ENCODE data around the gene OR2V1.
"Not testable (repeated sequence)": the region's sequence is repeated elsewhere in the genome, so short reads cannot be mapped to it uniquely, and the experiment has no call there.

OR2V1 gene

DNA sequence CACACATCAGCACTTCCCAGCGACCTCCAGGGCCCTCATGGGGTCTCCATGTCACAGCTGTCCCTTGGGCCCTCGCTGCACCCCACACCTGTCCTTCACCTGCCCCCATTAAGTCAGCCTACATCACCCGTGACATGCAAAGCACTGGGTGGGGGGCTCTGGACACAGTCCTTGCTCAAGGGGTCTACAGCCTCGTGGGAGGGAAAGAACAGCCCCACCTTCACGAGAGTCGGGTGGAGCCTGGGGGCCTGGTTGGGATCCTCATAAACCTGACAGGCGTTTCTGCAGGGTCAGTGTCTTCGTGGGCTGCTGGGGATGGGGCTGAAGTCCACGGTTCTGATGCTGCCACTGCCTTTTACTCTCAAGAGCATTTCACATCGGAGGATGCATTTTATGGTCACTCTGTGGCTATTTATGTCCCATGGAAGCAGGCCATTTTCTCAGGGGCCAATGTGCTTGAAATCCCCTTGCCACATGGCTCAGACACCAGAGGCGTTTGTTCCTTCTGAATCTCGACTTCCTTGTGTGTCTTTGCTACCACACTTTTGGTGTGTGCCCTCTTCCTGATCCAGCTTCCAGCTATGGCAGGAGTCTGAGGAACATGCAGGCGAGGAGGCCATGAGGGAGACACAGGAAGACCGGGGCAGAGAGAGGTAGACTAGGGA is at the start of gene OR2V1:
Gene OR2V1 (minus strand): TSS at position 338 of the 665 bp plus-strand sequence. CDS start 5,865 bp downstream, outside the sequence.
- DNase-seq (ENCODE audit: low read depth), result no peak

DNA sequence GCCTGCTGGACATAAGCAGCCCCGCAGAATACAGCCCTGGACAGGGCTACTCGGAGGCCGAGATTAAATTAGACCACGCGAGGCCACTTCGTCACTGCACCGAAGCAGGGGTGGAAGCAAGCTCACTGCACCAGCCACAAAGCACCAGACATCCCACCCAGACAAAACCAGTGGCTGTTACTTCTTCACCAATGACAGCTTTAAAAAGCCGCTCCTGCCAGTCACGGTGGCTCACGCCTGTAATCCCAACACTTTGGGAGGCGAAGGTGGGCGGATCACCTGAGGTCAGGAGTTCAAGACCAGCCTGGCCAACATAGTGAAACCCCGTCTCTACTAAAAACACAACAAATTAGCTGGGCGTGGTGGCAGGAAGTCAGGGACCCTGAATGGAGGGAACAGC is 46.6 kb upstream of the OR2V1 start:
- not testable (repeated sequence) for DNase-seq (ENCODE audit: low read depth)

- no peak for DNase-seq (ENCODE audit: low read depth)
Observed at GRCh38 chr5:181176254-181176952, 45.4 kb upstream of the OR2V1 start.

DNA sequence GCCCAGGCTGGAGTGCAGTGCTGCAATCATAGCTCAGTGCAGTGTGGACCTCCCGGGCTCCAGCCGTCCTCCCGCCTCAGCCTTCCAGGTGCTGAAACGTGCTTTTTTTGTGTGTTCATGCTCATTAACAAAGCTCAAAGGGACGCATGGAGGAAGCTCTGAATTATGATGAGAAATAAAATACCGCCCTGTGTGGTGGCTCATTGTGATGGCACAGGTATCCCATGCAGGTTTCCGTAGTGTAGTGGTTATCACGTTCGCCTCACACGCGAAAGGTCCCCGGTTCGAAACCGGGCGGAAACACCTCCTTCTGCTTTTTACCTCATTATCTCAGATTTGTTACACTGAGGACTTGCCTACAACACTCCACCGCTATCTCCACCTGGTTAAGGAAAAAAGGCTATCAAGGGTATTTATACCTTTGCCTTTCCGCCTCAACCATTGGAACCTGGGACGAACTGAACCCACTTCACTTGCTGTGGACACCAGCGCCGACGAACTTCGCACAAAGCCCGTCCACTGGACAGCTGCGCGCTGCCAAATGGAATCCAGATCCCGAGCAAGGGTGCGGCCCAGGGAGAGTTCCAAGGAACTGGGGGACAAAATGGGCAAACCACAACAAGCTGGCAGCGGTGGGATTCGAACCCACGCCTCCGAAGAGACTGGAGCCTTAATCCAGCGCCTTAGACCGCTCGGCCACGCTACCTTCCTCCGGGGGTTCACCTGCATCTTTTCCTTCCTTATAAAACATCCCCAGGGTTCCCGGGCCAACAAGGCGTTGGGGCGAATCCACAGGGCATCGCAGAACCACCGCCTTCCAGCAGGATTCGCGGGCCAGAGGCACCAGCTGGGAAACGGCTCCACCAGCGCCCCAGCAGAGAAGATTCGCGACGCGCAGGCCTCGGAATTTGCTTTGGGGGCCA is 42.7 kb upstream of the OR2V1 start:
- DNase-seq (ENCODE audit: low read depth), result no peak

- peak; percentile 51 for DNase-seq (ENCODE audit: low read depth)
Observed at GRCh38 chr5:181173027-181173419, 42.1 kb upstream of the OR2V1 start.

DNA sequence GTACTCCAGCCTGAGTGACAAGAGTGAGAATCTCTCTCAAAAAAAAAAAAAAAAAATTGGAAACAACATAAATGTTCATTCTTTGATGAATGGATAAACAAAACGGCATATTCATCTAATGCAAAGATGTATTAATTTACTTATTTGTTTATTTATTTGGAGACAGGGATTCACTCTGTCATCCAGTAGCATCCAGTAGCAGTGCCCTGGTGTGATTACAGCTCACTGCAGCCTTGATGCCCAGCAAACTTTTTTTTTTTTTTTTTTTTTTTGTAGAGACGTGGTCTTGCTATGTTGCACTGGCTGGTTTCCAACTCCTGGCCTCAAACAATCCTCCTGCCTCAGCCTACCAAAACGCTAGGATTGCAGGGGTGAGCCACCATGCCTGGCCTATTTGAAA is 40.8 kb upstream of the OR2V1 start:
- DNase-seq (ENCODE audit: low read depth), result no peak

- no peak for DNase-seq (ENCODE audit: low read depth)
Observed at GRCh38 chr5:181170996-181171395, 40.0 kb upstream of the OR2V1 start.

- DNase-seq (ENCODE audit: low read depth), result no peak
Observed at GRCh38 chr5:181170237-181170825, 39.4 kb upstream of the OR2V1 start.

DNA sequence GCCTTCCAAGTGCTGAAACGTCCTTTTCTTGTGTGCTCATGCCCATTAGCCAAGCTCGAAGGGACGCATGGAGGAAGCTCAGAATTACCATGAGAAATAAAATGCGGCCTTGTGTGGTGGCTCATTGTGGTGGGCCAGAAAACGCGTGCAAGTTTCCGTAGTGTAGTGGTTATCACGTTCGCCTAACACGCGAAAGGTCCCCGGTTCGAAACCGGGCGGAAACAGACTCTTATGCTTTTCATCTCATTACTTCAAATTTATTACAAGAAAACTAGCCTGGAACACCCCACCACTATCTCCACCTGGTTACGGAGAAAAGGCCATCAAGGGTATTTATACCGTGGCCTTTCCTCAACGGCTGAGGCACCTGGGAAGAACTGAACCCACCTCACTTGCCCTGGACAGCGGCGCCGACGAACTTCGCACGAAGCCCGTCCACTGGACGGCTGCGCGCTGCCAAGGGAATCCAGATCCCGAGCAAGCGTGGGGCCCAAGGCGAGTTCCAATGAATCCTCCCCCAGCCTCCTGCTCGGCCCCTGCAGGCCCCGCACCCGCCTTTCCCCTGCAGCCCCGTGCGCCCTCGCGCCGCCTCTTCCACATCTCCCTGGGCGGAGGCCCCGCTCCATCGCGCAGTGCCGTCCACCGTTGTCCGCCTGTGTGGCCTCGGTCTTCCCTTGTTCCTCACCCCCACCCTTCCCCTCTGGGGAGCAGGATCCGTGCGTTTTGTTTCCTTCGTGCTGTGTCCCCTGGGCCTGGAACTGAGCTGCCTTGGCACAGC is 38.7 kb upstream of the OR2V1 start:
- not testable (repeated sequence) for DNase-seq (ENCODE audit: low read depth)

DNA sequence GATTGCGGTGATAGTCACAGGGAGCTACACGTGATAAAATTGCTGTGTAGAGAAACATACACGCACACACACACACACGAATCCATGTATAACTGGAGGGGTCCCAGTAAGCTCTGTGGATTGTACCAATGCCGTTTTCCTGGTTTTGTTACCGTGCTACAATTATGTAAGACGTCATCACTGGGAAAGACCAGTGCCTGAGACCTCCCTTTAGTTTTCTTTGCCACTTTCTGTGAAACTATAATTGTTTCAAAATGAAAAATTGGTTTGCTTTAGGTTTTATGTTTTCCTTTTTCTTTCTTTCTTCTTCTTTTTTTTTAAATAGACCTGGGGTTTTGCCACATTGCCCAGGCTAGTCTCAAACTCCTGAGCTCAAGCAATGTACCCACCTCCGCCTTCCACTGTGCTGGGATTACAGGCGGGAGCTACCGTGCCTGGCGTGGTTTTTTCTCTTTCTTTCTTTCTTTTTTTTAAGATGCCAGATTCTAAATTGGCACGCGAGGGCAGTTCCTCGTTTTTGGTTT is 37.7 kb upstream of the OR2V1 start:
- DNase-seq (ENCODE audit: low read depth), result no peak

GRCh38 chr5:181167814-181168488 is 37.0 kb upstream of the OR2V1 start:
- no peak for DNase-seq (ENCODE audit: low read depth)

DNA sequence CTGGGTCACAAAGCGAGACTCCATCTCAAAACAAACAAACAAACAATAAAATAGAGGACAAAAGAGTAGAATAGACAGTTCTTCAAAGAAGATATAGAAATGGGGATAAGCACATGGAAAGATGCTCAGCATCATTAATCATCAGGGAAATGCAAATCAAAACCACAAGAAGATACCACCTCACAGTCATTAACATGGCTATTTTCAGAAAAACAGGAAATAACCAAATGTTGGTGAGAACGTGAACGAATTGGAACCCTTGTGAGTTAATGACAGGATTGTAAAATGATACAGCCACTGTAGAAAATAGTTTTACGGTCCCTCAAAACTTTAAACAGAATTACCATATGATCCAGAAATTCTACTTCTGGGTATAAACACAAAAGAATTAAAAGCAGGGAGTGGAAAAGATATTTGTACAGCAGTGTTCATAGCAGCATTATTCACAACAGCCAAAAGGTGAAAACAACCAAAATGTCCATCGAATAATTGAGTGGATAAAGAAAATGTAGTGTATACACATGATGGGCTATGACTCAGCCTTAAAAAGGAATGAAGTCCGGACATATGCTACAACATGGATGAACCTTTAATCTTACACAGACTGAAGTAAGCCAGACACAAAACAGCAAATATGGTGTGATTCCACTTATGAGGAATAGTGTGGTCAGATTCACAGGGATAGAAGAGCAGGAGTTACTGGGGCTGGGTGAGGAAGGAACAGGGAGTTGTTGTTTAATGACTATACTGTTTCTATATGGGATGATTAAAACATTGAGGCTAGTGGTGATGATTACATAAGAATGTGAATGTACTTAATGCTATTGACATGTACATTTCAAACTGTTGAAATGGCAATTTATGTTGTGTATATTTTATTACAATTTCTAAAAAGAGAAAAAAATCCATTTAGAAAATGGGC is 36.1 kb upstream of the OR2V1 start:
- no peak for DNase-seq (ENCODE audit: low read depth)

- no peak for DNase-seq (ENCODE audit: low read depth)
Observed at GRCh38 chr5:181164076-181164952, 33.3 kb upstream of the OR2V1 start.

DNA sequence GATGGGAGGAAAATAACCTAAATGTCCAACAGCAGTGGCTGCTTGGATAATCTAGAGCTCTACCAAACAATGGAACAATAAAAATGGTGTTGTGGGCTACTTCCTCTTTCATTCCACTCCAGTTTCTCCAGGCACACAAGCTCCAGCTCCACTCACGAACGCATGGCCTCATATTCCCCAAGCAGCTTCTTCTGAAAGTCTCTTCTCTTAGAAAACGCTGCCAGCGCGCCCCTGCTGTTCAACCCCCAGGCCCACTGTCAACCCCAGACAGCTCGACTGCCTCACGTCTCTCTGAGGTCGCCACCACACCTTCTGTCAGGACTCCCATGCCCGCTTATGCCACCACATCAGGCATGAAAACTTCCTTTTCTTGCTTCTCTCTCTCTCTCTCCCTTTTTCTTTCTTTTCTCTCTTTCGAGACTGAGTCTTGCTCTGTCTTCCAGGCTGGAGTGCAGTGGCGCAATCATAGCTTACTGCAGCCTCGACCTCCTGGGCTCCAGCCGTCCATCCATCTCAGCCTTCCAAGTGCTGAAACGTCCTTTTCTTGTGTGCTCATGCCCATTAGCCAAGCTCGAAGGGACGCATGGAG is 32.6 kb upstream of the OR2V1 start:
- DNase-seq (ENCODE audit: low read depth), result no peak

DNA sequence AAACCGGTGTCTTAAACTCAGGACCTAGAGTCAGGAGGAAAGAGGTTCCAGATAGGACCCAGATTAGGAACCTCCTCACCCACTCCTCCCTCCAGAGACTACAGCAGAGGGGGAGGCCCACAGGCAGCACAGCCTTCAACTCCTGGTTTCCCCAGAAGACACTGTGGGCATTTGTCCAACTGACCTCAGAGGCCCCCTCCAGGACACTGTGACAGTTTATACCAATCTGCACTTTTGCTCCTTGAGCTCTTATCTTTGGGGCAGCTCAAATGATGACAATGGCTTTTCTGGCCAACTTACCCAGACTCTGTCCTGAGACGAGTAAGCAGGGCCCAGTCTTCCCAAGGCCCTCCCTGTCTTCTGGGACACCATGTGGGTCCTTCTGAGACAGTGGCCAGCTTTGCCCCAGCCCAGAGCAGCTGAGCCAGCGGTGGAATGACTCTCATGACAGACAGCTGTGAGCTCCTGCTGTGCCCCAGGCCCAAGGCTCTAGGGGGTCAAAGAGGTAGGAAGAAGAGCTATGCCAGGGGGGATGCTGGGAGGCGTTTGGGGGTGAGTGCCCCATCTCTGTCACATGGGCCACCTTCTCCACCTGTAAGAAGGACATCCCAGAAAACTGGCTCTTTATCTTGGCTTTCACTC is 30.7 kb upstream of the OR2V1 start:
- no peak for DNase-seq (ENCODE audit: low read depth)

- DNase-seq (ENCODE audit: low read depth), result not testable (repeated sequence)
Observed at GRCh38 chr5:181160755-181161533, 30.0 kb upstream of the OR2V1 start.

All from stimulated activated CD8-positive, alpha-beta memory T cell treated with anti-CD3 and anti-CD28 coated beads, Interleukin-12 subunit alpha, Interleukin-12 subunit beta, amount 100 ng/mL, for 4 hours (primary cell).